ENCODE data around the gene ZG16B. TPM values are rescaled to one million over a fixed set of nuclear protein-coding genes. Genes with fewer than 3 reads are reported as not detected.

ZG16B gene
- total RNA-seq, 4 donors from 2014 or later, result not detected

DNA sequence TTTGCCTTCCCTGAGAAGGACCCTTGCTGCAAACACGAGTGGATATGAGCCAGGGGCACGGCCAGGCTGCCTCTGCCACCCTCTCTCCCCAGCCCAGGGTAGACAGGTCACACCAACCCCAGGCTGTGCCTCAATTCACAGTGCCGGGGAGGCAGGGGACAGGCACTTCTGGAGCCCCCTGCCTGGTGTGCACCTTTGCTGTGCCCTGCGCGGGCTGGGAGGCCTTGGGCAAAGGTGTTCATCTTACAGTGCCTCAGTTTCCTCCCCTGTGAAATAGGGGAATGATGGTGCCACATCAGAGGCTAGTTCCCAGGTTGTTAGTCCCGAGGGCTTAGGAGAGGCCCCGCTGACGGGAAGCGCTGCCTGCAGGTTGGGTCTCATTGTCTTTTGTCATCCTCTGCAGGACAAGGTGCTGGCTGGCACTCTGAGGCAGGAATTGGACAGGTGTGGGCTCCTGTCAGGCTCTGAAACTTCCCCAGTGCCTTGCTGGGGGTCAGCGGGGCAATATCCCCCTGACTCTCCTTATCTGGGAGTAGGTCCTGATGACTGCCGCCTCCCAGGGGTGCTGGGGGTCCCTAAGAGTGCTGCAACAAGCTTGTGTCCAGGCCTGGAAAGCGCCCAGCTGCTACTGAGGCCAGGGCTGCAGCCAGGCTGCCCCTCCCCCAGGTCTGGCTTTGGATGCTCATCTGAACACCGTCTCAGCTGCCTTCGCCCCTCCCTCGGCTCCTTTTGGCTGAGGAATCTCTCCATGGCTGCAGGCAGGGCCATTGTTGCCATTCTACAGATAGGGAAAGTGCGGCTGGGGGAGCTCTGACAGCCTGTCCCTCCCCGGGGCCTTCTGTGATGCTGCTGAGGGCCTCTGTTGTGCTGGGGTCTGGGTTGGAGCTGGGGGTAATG lies 9.9 kb upstream of the ZG16B start:
- Histone ChIP-seq H3K27me3 (peaks cover 0 to 61% (median 4%) of the 10 kb centered on the region in 4 donors), H3K4me3 (no peak overlapping the region), H3K36me3 (no peaks in the 10 kb centered on the region), H3K9me3 (no peaks in the 10 kb centered on the region), H3K27ac (replicated peaks in 1 of 4) (no peak overlapping the region), H3K4me1 (peaks cover 0 to 5% (median 0%) of the 10 kb centered on the region in 4 donors)
- TF ChIP-seq, protein P1, sequence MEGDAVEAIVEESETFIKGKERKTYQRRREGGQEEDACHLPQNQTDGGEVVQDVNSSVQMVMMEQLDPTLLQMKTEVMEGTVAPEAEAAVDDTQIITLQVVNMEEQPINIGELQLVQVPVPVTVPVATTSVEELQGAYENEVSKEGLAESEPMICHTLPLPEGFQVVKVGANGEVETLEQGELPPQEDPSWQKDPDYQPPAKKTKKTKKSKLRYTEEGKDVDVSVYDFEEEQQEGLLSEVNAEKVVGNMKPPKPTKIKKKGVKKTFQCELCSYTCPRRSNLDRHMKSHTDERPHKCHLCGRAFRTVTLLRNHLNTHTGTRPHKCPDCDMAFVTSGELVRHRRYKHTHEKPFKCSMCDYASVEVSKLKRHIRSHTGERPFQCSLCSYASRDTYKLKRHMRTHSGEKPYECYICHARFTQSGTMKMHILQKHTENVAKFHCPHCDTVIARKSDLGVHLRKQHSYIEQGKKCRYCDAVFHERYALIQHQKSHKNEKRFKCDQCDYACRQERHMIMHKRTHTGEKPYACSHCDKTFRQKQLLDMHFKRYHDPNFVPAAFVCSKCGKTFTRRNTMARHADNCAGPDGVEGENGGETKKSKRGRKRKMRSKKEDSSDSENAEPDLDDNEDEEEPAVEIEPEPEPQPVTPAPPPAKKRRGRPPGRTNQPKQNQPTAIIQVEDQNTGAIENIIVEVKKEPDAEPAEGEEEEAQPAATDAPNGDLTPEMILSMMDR (IDR thresholded peaks at IDR 0.05), result no peak
- TF ChIP-seq POLR2A (IDR thresholded peaks at IDR 0.05; ENCODE audit: low read depth) (no peak), EP300 (IDR thresholded peaks at IDR 0.05) (no peak), POLR2AphosphoS5 (IDR thresholded peaks at IDR 0.05) (no peak)
- DNase-seq (ENCODE audit: extremely low spot score), result no peak
- intact Hi-C loops (cut with DNase I), result no loop called here
- WGBS, result 68% methylated on average over 10 of the region's 17 CpGs

GRCh38 chr16:2820836-2821486 lies 9.1 kb upstream of the ZG16B start:
- Histone ChIP-seq H3K4me3 (no peak overlapping the region), H3K27ac (replicated peaks in 1 of 4) (no peak overlapping the region), H3K9me3 (no peaks in the 10 kb centered on the region), H3K27me3 (peaks cover 0 to 62% (median 4%) of the 10 kb centered on the region in 4 donors), H3K36me3 (no peaks in the 10 kb centered on the region), H3K4me1 (peaks cover 0 to 5% (median 0%) of the 10 kb centered on the region in 4 donors)
- WGBS, result 76% methylated on average over 9 of the region's 14 CpGs
- DNase-seq (ENCODE audit: extremely low spot score), result no peak
- TF ChIP-seq EP300 (IDR thresholded peaks at IDR 0.05), result no peak
- TF ChIP-seq, protein P1 (IDR thresholded peaks at IDR 0.05), result no peak
- TF ChIP-seq POLR2AphosphoS5 (IDR thresholded peaks at IDR 0.05), result no peak
- no peak for TF ChIP-seq POLR2A (IDR thresholded peaks at IDR 0.05; ENCODE audit: low read depth)
- intact Hi-C loops (cut with DNase I), result no loop called here

- no peak overlapping the region for H3K4me3 ChIP-seq
- intact Hi-C loops (cut with DNase I), result no loop called here
- no peak overlapping the region for H3K27ac ChIP-seq (replicated peaks in 1 of 4)
- TF ChIP-seq EP300 (IDR thresholded peaks at IDR 0.05), result no peak
- TF ChIP-seq POLR2A (IDR thresholded peaks at IDR 0.05; ENCODE audit: low read depth), result no peak
- TF ChIP-seq POLR2AphosphoS5 (IDR thresholded peaks at IDR 0.05), result no peak
- TF ChIP-seq, protein P1 (IDR thresholded peaks at IDR 0.05), result no peak
- no peaks in the 10 kb centered on the region for H3K36me3 ChIP-seq
- no peaks in the 10 kb centered on the region for H3K9me3 ChIP-seq
- peaks cover 0 to 60% (median 4%) of the 10 kb centered on the region in 4 donors for H3K27me3 ChIP-seq
- no peak for DNase-seq (ENCODE audit: extremely low spot score)
- WGBS, result 78% methylated on average over 8 of the region's 9 CpGs
- peaks cover 0 to 5% (median 0%) of the 10 kb centered on the region in 4 donors for H3K4me1 ChIP-seq
These were observed 8.5 kb upstream of the ZG16B start for GRCh38 chr16:2821487-2822157.

- Histone ChIP-seq H3K27ac (replicated peaks in 1 of 4) (no peak overlapping the region), H3K4me1 (peaks cover 0 to 1% (median 0%) of the 10 kb centered on the region in 4 donors), H3K27me3 (peaks cover 0 to 60% (median 1%) of the 10 kb centered on the region in 4 donors), H3K4me3 (no peak overlapping the region), H3K9me3 (no peaks in the 10 kb centered on the region), H3K36me3 (no peaks in the 10 kb centered on the region)
- TF ChIP-seq, protein P1 (IDR thresholded peaks at IDR 0.05), result no peak
- no peak for TF ChIP-seq POLR2A (IDR thresholded peaks at IDR 0.05; ENCODE audit: low read depth)
- WGBS, result 79% methylated on average over 8 of the region's 8 CpGs
- no peak for DNase-seq (ENCODE audit: extremely low spot score)
- intact Hi-C loops (cut with DNase I), result no loop called here
These were observed 8.0 kb upstream of the ZG16B start for GRCh38 chr16:2822158-2822495.
